ENCODE results near the gene ERMN.
"Not testable (repeated sequence)": the region's sequence is repeated elsewhere in the genome, so short reads cannot be mapped to it uniquely, and the experiment has no call there.

The ERMN gene, protein sequence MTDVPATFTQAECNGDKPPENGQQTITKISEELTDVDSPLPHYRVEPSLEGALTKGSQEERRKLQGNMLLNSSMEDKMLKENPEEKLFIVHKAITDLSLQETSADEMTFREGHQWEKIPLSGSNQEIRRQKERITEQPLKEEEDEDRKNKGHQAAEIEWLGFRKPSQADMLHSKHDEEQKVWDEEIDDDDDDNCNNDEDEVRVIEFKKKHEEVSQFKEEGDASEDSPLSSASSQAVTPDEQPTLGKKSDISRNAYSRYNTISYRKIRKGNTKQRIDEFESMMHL

DNA sequence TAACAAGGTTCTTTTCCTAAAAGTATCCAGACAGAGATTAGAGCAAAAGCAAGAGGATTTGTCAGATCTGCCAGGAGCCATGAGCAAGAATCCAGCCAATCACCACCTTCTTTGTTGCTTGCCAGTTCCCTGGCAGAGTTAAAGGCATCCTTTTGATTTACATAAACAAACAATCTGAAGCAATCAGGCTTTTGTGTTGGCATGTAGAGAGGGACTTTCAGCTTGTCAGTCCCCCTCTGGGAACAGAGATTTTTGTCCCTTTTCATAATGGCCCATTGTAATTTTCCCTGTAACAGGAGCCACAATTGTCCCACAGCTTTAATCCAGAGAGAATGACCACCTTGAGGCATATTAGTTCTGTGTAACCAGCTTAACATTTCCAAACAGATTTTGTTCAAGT lies at the start of gene ERMN:
TSS of gene ERMN (minus strand) at position 39 of the 400 bp plus-strand sequence. CDS start 182 bp downstream, outside the sequence.
- no peak for DNase-seq (ENCODE audit: low read depth in 2 of 3, low spot score in 1 of 3)

DNA sequence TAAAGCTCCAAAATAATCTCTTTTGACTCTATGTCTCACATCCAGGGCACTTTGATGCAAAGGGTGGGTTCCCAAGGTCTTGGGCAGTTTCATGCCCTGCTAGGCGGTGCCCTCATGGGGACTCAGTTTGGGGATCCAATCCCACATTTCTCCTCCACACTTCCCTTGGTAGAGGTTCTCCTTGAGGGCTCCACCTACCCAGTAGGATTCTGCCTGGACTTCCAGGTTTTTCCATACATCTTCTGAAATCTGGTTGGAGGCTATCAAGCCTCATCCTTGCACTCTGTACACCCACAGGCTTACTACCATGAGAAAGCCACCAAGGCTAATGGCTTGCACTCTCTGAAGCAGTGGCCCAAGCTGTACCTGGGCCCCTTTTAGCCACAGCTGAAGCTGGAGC lies 49.8 kb upstream of the ERMN start:
- DNase-seq (ENCODE audit: low read depth in 2 of 3, low spot score in 1 of 3): no peak

DNA sequence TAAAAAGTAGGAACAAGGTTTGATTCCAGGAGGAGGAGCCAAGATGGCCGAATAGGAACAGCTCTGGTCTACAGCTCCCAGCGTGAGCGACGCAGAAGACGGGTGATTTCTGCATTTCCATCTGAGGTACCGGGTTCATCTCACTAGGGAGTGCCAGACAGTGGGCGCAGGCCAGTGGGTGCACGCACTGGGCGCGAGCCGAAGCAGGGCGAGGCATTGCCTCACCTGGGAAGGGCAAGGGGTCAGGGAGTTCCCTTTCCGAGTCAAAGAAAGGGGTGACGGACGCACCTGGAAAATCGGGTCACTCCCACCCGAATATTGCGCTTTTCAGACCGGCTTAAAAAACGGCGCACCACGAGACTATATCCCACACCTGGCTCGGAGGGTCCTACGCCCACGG lies 42.9 kb upstream of the ERMN start:
- DNase-seq (ENCODE audit: low read depth in 2 of 3, low spot score in 1 of 3): not testable (repeated sequence)

DNA sequence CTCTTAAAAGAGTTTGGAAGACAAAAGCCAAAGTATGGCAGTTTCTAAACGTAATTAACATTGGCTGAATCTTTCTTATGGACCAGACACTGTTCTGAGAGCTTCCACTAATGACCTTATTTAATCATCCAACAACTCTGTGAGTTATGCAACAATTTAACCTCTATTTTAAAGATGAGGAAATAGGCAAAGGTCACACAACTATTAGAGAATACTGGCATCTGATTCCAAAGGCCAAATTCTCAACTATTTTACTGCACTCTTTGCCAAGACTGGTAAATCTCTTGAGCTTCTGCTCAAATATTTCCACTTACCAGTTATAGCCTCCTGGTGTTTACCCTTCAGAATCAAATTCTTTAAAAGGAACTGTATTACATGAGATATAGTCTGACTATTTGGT lies 42.1 kb upstream of the ERMN start:
- no peak for DNase-seq (ENCODE audit: low read depth in 2 of 3, low spot score in 1 of 3)

DNA sequence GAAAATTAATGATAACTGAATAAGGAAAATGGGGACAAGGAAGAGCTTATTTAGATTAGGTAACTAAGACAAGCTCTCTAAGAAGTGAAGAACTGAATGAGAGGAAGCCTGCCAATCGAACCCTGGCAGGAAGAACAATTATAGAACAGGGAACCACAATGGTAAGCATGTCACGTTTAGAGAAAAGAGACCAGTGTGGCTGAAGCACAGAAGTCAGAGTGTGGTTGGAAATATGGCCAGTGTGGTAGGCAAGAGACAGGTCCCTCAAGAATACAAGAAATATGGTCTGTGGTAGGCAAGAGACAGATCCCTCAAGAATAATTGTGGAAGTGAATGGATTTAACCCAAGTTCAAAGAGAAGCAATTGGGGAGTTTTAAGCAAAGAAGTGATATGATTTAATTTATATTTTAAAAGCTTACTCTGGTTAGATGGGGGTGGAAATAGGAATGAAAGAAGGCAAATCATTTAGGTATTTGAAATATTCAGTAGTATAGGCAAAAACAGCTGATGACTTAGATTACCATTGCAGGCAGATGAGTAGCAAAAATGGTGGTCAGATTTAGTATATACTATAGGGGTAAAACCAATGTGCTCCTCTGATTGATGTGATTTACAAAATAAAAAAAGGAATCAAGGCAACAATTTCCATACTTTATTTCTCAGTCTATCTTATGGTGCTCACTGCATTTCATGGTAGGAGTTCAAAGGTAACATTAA lies 38.8 kb upstream of the ERMN start:
- DNase-seq (ENCODE audit: low read depth in 2 of 3, low spot score in 1 of 3): no peak

DNA sequence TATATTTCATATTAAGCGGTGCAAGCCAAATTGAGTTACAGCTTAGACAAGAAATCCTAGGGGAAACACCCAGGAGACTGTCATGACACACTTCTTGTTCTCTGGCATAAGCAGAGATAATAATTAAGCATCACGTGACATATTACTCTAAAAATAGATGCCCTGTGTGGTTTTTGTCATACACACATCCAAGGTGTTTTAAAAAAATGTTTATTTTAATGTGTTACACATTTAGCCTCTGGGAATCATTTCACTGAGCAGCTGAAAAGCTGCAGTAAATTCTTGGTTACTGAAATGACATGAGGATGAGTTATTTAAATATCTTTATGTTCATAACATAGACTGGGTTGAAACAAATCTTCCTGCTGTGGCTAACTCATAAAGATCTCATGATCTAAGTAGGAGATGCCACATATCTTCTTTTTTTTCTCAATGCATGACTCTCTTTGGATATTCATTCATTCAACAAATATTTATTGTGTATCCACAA lies 38.0 kb upstream of the ERMN start:
- no peak for DNase-seq (ENCODE audit: low read depth in 2 of 3, low spot score in 1 of 3)

DNA sequence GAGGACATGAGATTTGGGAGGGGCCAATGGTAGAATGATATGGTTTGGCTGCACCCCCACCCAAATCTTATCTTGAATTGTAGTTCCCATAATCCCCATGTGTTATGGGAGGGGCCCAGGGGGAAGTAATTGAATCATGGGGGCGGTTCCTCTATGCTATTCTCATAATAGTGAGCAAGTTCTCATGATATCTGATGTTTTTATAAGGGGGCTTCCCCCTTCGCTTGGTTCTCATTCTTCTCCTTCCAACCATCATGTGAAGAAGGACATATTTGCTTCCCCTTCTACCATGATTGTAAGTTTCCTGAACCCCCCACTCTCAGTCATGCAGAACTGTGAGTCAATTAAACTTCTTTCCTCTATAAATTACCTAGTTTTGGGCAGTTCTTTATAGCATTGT lies 37.0 kb upstream of the ERMN start:
- no peak for DNase-seq (ENCODE audit: low read depth in 2 of 3, low spot score in 1 of 3)

DNA sequence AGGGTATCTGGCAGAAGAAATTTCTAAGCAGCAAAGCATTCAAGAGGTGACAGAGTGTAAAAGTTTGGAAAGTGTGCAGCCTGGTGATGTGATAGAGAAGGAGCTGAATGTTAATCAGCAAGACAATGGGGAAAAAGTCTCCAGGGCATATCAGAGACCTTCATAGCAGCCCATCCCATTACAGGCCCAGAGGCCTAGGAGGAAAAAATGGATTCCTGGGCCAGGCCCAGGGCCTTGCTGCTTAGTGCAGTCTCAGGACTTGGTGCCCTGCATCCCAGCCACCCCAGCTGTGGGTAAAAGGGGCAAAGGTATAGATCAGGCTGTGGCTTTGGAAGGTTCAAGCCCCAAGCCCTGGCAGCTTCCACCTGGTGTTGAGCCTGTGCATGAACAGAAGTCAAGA lies 35.9 kb upstream of the ERMN start:
- DNase-seq (ENCODE audit: low read depth in 2 of 3, low spot score in 1 of 3): no peak

DNA sequence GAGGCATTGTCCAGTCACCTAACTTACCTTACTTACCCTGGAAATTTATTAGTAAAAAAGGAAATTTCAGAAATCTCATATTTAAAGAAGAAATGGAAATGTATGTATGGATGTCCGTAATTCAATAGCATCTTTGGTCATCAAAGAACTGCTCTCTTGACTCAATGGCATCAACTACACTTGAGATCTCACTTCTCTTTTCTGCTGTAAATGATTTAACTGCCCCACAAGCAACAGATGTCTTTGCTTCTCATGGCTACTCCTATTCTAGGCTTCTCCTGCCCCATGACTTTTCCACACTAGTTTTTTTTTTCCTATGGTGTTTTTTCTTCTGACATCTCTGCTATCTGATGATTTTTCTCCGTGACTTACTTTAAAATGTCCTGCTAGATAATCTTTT lies 34.0 kb upstream of the ERMN start:
- no peak for DNase-seq (ENCODE audit: low read depth in 2 of 3, low spot score in 1 of 3)

DNA sequence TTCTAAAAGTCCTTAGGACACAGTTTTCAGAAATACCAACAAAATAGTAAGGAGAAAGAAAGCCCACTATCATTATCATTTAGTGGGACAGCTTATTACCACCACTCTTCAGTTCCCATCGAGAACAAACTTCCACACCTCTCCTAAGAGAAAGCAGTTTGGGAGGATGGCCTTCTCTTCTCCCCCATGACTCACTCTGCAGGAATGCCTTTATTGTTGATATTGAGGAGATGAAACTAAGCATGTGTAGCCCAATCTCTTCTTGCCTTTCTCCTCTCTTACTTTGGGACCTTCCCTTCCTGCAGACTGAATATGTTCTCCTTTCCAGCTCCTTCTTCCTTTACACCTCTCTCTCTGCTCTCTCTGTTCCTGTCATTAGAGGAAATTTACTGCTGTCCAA lies 30.0 kb upstream of the ERMN start:
- DNase-seq (ENCODE audit: low read depth in 2 of 3, low spot score in 1 of 3): no peak

DNA sequence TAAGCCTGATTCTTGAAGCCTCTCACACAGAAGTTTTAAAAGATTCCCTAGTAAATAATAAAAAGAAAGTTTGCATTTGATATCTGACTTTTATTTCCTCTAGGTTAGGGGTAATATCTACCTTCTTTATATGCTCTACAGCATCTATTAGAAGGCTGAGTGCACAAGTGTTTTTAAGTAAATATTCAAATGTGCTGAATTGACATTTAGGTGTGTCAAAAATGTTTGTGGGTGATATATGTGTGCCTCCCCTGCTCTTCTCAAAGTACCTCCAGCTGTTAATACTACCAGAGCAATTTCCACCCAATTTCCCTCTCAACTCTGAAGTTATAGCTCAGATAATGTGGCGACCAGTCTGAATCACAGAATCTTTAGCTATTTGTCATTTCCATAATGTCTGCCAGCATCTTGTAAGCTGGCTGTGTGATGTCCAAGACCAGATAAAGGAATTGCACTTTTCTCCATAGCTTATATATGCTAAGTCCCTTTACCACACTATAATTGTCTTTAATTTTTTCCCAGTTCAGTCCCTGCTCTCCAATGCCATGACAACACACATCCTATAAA lies 24.4 kb upstream of the ERMN start:
- DNase-seq (ENCODE audit: low read depth in 2 of 3, low spot score in 1 of 3): no peak

DNA sequence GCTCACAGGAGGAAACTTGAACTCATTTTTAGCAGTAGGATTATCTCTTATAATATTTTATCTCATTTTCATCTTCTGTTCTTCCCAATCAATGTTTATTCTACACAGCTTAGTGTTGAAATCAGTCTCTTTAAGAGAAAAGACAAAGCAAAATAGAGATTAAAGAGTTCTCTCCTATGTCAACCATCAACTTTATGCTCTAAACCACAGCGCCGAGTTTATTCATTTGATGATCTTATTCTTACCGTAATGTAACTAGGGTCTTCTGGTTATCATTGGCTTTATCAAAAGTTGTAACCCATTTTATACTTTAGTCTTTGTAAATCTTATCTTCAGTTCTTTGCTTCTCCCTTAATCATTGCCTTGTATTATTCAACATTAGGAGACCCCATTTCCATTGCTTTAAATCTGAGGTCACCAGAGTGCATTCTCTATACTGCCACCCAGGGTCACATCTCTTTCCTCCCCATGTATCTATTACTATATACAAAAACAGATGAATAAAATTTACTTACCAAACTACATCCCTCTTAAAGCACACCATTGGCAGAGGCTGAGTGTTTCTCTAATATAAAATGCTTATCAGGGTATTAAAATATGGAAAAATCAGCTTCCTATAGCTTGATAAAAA lies 22.8 kb upstream of the ERMN start:
- no peak for DNase-seq (ENCODE audit: low read depth in 2 of 3, low spot score in 1 of 3)

DNA sequence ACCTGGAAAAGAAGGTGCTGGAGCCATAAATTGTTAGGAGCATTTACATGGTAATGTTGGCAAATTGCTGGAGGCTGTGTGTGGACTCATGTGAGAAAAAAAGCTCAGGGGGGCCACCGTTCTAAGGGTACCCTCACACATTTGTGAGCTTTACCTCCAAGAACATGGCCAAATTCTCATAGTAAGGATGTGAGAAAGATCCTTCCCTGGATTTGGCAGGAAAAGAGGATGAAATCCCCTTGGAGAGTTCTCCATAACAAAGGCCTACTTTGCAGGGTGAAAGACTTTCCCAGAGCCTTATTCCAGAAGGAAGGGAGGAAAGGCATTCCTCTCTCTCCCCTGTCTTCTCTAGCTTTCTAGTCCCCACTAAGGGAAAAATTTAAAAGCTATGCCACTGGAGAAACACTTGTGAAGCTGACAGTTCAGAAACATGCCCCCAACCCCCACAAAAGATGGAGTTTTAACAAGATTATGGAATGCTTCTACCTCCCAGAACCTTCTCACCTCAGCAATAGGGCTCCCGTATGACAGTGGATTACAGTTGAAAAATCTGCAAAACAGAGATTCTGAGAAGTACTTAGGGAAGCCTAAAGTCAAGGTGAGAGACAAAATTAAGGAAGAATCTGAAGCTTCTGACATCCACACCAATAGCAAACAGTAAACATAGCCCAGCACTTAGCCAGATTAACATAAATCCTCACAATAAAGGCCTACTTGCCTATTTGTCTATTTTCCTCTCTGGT lies 20.2 kb upstream of the ERMN start:
- no peak for DNase-seq (ENCODE audit: low read depth in 2 of 3, low spot score in 1 of 3)

DNA sequence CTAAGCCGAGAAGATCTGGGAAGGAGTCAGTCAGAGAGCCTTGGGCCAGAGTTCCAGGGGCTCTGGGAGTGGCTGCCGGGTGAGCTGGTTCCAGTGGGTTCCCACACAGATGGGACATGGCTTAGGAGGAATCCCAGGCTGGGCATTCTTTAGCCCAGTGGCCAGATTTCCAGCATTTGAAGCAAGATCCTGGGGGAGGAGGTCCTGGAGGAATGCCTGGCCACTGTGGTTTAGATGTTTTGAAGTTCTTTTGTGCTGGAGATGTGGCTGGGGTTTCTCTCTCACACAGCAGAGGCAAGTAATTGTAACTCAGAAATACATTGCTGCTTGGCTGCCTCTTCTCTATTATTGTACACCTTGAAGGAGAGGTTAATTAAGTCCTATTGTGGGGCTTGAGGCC lies 15.8 kb upstream of the ERMN start:
- not testable (repeated sequence) for DNase-seq (ENCODE audit: low read depth in 2 of 3, low spot score in 1 of 3)

DNA sequence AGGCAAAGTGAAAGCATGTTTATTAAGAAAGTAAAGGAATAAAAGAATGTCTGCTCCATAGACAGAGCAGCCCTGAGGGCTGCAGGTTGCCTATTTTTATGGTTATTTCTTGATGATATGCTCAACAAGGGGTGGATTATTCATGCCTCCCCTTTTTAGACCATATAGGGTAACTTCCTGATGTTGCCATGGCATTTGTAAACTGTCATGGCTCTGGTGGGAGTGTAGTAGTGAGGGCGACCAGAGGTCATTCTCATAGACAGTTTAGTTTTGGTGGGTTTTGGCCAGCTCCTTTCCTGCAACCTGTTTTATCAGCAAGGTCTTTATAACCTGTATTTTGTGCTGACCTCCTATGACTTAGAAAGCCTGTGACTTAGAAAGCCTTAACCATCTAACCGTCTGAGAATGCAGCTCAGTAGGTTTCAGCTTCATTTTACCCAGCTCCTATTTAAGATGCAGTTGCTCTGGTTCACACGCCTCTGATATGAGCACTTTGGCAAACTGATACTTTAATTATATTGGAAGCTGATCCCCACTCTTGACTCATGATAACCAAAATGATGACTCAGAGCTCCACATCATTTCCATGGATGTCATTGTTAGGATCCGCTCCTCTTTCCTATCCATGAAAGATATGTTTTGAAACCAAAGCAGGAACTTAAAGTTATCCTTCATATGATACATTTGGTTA lies 14.5 kb upstream of the ERMN start:
- no peak for DNase-seq (ENCODE audit: low read depth in 2 of 3, low spot score in 1 of 3)

DNA sequence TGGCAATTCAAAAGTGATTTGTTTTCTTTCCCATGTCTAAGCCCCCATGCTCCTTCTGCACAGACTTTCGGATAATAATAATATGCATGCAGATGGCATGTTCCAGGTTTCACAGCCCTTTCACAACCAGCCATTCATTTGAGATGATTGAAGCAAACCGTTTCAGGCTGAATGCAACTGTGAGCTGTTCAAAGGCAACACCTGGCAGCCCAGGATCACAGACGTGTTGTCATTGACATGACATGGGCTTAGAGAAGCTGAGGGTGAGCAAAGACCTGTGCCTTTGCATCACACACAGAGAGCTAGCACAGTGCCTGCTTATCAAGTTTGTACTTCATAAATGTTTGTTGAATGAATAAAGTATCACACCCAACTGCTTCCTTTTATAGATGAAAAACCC lies 12.4 kb upstream of the ERMN start:
- no peak for DNase-seq (ENCODE audit: low read depth in 2 of 3, low spot score in 1 of 3)

DNA sequence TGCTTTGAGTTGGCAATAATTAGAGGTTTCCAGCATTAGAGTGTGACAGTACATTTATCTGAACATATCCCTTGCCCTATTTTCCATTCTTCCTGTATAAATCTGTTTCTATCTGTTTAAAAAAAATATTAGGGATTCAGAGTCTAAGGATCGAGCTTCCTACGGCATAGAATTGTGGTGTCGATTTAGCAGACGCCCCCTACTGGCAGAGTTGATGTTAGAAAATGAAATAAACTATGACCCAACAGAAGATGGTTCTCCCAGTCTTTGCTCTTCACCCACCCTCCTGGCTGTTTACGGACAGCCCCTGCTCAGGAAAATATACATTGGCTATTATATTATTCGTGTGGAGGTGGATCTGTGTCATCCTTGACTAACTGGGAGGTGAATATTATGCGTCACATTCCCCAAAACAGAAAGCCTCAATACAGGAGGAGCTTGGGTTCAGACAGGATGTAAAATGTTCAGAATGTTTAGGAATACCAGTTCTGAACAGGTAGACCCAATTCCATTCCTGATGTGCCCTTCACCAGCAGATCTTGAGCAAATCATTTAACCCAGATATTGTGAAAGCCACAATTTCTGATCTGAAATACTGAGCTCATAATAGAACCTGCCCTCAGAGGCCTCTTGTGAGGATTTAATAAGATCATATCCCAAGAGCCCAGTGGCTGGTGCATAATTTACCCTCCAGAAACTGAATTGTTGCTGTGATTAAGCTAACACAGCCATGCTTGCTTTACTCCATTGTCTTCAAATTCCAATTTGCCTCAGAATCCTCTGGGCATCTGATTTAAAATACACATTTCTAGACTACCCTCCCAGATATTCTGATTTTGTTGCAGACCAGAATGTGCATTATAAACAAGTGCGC lies 10.8 kb upstream of the ERMN start:
- peak in 2 of 3 donors; percentile 35 to 64 for DNase-seq (ENCODE audit: low read depth in 2 of 3, low spot score in 1 of 3)

DNA sequence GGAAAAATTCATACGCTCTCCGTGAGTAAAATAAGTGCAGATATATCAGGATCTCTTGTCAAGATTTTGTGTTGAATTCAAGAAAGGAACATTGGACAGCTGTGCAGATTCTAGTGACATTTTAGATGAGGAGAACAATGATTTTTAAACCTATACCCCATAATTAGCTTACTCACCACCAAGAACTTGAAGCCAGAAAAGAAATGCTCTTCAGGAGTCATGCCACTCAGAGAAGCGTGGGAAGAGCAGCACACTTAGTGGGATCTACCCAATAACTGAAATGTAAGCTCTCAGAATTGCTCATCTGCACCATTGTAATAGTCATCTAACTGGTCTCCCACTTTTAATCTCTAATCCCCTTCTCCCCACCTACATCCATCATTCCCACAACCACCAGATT lies 9.2 kb upstream of the ERMN start:
- no peak for DNase-seq (ENCODE audit: low read depth in 2 of 3, low spot score in 1 of 3)

DNA sequence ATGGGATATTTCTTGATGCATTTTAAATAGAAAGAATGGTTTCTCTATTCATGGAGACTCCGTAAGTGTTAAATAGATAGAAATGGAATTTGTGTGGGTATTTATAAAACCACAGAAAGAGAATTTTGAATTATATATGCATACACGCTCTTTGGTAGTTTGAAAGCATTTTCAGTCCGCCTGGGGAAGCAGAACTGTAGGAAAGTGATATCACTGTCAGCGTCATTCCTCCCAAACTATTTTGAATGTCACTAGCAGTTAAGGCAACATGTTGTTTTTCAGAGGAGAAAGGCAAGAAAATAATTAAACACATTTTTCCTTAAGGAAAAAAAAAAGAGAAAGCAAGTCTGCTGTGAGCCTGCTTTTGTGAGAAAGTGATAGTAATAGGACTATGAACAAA lies 8.7 kb upstream of the ERMN start:
- no peak for DNase-seq (ENCODE audit: low read depth in 2 of 3, low spot score in 1 of 3)
